ENCODE results near the gene ZNF660.

- no peak for TF ChIP-seq POLR2AphosphoS5 (IDR thresholded peaks at IDR 0.05; ENCODE audit: low read depth, low read length)
- no peak for TF ChIP-seq NFIC (IDR thresholded peaks at IDR 0.05; ENCODE audit: borderline replicate concordance)
- no peak for TF ChIP-seq CTCF (IDR thresholded peaks at IDR 0.05)
- TF ChIP-seq MAX (IDR thresholded peaks at IDR 0.05; ENCODE audit: low read depth): no peak
- TF ChIP-seq JUND (IDR thresholded peaks at IDR 0.05): no peak
- TF ChIP-seq EP300 (IDR thresholded peaks at IDR 0.05; ENCODE audit: borderline replicate concordance in 1 of 2, low read depth in 1 of 2, low read length in 1 of 2): no peak
- no peak for TF ChIP-seq RAD21 (IDR thresholded peaks at IDR 0.05; ENCODE audit: low read length)
- TF ChIP-seq REST (IDR thresholded peaks at IDR 0.05; ENCODE audit: low read depth, low read length): no peak
- no peak for TF ChIP-seq TEAD4 (IDR thresholded peaks at IDR 0.05; ENCODE audit: borderline replicate concordance, insufficient read depth)
- no peak for TF ChIP-seq ELF1 (IDR thresholded peaks at IDR 0.05)
- TF ChIP-seq TCF12 (IDR thresholded peaks at IDR 0.05): no peak
- TF ChIP-seq PBX3 (IDR thresholded peaks at IDR 0.05): no peak
- TF ChIP-seq SIN3A (IDR thresholded peaks at IDR 0.05; ENCODE audit: borderline replicate concordance, low read depth, low read length): no peak
Observed at GRCh38 chr3:44647771-44648170, 63.0 kb downstream of the ZNF660 start.
